SKM-1 (cell line): ENCODE data around the gene ARHGEF7.
A peak's percentile ranks its signal among the peaks of the same experiment; 100 is the strongest.
"Not testable (repeated sequence)": the region's sequence is repeated elsewhere in the genome, so short reads cannot be mapped to it uniquely, and the experiment has no call there.

Experiments used
- DNase-seq: peaks from one replicate; lab custom pipeline; 2025; ENCODE audit not compliant: unreplicated experiment; lab: John Stamatoyannopoulos, UW

Gene ARHGEF7

DNA sequence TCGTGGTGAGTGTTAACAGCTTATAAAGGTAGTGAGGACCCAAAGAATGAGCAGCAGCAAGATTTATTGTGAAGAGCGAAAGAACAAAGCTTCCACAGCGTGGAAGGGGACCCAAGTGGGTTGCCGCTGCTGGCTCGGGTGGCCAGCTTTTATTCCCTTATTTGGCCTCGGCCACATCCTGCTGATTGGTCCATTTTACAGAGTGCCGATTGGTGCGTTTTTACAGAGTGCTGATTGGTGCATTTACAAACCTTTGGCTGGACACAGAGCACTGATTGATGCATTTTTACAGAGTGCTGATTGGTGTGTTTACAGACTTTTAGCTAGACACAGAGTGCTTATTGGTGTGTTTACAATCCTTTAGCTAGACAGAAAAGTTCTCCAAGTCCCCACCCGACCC lies 74.4 kb downstream of the ARHGEF7 start:
- DNase-seq = not testable (repeated sequence)

DNA sequence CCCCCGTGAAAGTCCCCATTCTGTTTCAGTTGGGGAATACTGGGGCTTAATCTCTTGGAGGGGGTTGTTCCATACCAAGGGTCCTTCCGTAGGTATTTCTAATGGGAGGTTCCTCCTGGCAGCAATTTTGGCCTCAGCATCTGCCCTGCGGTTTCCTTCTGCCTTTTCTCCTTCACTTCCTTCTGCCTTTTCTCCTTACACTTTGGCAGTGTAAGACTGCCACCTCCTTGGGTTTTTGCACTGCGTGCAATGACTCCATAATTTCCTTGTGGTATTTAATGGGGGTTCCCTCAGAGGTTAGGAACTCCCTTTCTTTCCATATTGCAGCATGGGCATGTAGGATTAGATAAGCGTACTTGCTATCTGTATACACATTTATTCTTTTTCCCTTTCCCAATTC lies 78.1 kb downstream of the ARHGEF7 start:
- not testable (repeated sequence) for DNase-seq

DNA sequence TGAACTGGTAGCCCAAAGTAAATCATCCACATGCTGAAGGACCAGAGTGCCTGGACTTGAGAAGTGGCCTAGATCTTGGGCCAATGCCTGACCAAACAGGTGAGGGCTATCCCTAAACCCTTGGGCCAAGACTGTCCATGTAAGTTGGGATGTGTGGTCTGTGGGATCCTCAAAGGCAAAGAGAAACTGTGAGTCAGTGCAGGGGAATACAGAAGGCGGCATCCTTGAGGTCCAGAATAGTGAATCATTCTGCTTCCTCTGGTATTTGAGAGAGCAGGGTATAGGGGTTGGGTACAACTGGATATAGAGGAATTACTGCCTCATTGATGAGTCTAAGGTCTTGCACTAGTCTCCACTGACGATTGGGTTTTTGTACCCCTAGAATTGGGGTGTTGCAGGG lies 79.5 kb downstream of the ARHGEF7 start:
- not testable (repeated sequence) for DNase-seq

DNA sequence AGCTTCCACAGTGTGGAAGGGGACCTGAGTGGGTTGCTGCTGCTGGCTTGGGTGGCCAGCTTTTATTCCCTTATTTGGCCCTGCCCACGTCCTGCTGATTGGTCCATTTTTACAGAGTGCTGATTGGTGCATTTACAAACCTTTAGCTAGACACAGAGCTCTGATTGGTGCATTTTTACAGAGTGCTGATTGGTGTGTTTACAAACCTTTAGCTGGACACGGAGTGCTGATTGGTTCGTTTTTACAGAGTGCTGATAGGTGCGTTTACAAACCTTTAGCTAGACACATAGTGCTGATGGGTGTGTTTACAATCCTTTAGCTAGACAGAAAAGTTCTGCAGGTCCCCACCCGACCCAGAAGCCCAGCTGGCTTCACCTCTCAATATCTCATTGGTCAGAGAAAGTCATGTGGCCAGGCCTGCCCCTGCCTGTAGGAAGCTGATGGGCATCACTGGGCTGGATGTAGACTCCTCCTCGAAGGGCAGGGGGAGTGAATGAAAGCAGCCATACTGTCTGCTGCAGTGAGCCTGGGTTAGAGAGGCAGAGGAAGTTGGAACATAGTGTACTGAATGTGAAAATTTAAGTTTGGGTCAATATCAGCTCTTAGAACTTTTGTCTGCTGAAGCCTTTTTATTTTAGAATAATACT lies 83.7 kb downstream of the ARHGEF7 start:
- not testable (repeated sequence) for DNase-seq

DNA sequence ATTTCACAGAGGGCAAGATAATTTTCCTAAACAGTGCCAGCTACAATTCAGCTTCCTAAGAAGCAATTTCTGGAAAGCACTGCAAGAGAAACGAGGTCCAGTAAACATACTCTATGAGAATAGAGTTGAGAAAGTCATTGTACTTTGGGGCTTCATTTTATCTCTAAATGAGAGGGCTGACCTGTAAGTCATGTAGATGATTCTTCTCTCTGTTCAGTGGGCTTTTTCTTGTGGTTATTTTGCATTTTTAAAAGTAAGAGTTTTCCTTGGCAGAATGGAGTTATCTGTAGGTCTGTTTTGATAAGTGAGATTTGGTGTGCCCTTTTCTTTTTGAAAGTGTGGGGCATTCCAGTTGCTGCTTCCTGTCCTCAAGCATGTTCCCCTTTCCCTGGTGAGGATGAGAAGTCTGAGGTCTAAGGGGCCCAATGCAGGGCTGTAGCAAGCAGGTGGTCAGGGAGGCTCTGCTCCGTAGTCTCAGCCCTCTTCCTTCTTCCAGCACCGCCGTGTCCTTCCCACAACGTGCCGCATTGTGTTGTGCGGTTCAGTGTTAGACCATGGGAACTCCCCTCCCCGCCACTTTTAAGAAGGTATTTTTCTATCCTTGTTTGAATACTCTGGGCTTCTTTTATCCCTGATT lies 86.3 kb downstream of the ARHGEF7 start:
- DNase-seq = no peak

DNA sequence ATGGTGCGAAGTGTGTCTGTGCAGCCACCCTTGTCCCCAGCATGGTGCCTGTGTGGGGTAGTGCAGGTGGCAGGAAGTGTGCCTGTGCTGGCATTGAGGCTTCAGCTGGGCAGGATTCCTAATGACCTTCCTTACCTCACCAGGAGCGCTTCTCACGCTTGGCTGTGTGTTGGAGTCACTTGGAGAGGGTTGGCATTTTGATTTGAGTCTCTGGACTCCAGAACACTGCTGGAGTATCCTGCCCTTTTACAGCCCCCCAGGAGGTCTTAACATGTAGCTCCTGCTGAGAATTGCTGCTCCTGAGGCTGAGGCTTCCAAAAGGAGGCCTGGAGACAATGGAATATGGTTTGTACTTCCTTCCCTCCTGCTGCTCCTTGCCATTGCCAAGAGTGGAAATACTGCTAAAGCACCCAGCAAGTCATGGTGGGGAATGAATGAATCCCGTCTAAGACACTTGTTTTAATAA lies 87.1 kb downstream of the ARHGEF7 start:
- DNase-seq = no peak

DNA sequence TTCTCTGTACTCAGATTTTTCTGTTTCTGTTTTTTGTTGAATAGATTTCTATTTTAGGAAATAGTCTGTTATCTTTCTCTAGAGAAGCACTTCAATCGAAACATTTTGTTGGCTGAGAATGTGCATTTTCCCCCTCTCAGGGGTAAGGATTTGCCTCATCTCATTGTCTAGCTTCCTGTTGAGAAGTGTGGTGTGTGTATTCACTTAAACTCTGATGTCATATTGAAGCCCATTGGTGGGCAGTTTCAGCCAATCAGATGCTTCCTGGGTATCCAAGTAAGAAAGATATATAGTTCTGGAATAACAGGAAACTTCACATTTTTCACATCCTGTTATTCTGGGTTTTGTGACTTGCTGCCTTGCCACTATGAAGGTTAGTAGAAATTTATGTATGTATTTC lies 87.6 kb downstream of the ARHGEF7 start:
- no peak for DNase-seq

DNA sequence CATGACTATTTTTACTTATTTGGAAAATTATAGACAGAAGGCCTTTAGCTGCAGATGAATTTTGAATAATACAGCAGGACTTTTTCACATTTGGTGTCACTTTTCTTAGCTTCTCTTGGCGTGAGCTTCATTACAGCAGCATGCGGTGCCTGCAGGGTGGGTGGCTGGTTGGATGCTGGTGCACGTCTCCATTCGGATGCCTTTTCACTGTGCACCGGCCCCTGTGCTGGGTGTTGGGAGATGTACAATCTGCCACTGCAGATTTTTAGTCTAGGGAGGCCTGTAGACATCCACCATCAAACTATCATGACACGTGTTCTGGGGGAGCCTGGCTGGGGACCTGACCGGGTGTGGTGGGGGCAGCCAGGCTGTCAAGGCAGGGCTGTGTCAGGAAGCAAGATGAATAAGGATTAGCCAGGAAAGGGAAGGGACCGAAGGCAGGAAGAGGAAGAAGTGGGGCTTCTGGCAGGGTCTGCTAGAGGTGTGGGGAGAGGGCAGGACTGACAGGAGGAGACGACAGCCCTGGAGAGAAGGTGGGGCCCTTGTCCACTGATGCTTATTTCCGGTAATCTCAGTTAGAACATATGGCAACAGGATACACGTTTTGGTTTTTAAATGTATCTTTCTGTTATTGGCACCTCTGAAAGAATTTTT lies 88.8 kb downstream of the ARHGEF7 start:
- no peak for DNase-seq

DNA sequence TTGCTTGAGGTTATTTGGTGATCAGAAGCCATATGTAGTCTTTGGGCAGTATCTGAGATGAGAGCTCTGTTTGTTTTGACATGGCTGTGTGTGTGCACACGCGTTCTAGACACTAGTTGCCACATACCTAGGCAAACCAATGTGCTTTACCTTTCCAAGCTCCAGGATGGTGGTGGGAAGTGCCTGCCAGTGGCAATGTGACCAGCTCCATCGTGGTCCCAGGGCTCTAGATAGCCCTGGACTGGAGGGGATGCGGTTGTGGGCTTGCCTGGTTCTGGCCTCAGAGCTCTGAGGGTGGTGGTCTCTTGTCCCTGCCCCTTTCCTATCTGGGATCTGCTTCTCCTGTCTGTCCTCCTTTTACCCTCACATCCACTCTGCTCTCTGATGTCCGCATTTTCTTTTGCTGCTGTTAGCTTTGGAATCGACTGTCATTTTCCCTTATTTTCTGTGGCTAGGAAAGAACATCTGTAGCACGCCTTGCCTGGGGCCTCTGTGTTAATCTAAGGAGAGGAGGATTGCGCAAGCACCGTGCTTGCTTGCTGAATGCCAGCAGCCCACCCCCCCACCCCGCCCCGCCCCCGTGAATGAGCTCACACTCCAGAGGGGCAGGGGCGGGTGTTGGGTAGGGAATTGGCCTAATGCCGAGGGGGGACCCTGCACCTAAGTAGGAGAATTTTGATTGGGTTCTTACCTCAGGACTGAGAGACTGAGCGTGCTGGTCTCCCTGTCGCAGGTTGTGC lies 89.5 kb downstream of the ARHGEF7 start:
- no peak for DNase-seq

DNA sequence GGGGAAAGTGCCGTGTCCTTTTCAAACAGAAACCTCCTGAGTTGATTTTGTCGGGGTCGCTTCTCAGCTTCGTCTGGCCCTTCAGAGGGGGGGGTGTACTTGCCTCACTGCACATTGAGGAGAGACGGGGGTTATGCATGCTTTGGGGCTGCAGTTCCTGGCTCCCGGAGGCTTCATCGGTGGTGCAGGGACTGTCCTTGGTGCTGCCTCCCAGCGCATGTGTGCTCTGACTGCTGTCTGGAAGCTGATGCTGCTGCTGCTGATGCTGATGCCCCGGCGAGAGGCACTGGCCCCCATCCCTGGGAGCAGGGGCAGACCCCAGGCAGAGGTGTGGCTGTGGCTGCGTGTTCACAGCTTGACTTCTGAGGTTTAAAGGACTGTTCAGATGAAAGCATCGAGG lies 91.0 kb downstream of the ARHGEF7 start:
- DNase-seq = no peak

DNA sequence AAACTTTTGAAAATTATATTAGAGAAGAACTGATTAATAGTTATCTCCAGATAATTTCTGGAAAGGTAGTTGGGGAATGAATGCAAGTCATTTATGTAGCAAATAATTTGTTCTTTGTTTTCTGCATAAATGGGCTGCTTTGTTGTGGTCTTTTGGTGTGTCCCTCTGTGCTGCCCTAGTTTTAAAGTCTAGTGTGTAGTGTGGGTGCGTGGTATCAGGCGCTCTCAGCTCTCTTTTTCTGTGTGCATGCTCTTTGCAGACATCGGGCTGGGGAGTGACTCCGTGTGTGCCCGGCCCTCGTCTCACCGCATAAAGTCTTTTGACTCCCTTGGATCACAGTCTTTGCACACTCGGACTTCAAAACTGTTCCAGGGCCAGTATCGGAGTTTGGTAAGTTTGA lies 94.5 kb downstream of the ARHGEF7 start:
- DNase-seq = no peak

DNA sequence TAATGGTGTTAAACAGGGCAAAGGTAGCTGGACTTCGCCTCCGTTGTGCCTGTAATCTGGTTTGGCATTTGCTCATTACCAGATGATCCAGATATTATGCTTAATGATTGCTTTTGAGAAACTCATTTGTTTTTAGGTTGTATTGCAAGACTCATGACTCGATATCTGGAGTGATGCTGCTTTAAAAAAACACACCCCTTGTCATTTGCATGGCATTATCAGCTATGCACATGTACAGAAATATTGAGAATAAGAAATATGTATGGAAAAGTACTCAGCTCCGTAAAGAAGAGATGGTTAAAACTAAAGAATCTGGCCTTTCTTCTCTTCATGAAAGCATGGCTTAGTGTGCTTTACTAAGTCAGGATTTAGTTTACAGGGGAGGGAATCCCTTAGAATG lies 95.0 kb downstream of the ARHGEF7 start:
- no peak for DNase-seq

DNA sequence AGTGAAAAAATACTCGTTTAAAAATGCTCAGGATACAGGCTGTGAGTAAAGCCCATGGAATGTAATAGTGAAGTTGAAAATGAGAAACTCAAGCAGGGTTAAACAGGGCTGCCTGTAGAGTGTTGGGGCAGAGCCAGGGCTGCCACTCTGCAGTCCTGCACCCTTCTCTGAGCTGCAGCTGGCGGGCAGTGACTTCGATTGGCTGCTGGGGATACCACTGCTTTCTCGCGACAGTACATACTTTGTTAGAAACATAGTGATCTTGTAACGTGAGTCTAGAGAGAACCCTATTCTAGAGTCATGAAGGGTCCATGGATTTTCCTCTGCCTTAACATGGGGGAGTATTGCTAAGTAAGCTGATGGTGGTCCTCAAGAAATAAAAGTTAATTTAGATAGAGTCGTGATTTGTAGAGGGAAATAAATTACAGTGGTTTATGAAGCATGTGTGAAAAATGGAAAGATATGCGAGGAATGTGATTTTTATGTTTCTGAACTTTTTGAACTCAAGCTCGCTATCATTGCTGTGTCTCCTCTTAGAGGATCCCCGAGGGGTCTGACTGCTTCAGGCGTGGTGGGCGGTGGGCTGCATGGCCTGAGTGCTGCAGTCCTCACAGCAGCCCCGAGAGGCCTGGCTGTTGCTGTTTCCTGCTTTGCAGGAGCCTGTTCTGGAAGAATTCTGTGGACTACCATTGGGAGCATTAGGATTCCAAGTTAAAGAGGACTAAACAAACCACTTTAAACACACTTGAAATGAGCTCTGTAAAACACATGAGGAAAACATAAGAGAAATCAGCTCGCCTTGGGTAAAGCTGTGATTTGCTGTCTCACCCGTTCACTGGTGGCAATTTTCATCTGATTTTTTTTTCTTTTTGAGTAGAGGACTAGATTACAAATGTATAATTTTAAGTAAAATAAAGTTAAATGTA lies 95.7 kb downstream of the ARHGEF7 start:
- no peak for DNase-seq

DNA sequence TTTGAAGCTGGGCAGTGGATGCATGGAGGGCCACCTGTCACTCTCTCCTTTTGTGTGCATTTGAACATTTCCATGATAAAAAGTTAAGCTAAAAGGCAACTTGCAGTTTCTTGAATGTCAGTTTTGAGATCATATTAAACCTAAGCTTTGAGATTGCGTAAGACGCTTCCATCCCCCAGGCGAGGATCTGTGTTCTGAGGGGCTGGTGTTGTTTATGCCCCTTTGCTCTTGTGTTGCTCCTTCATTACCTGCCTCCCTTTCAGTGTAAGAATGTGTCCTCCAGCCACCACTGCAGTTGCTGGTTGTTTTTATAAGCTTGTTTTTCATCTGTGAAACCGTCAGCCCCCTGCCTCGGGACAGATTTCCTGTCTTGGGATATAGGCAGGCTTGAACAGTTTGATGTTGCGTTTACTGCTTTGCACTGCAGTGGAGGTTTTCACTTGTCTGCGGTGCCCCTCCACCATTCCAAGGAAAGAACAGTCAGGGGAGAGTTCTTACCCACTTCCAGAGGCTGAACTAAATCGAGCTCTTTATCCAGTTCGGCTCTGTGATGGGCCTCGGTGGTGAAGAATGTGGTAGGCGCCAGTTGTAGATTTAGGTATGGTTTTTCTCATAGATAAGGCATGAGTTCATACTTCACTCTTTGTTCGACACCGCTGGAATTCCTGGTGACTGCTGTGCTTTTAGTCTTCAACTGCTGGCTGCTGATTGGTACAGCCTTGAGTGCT lies 96.8 kb downstream of the ARHGEF7 start:
- no peak for DNase-seq

DNA sequence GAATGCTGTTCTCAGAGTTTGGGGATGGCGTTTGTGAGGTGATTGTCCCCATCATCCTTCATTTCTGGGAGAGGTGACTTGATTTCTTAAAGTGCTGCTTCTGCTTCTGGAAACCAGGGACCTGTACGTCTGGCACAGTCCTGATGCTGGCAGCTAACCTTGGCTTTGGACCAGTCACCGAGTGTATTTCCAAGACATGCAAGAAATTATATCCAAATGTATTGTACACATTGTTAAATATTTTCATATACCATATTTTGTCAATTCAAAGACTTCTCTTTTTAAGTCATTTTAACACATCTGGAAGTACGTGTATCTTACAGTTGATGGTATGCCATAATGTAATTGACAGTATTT lies 97.4 kb downstream of the ARHGEF7 start:
- no peak for DNase-seq

DNA sequence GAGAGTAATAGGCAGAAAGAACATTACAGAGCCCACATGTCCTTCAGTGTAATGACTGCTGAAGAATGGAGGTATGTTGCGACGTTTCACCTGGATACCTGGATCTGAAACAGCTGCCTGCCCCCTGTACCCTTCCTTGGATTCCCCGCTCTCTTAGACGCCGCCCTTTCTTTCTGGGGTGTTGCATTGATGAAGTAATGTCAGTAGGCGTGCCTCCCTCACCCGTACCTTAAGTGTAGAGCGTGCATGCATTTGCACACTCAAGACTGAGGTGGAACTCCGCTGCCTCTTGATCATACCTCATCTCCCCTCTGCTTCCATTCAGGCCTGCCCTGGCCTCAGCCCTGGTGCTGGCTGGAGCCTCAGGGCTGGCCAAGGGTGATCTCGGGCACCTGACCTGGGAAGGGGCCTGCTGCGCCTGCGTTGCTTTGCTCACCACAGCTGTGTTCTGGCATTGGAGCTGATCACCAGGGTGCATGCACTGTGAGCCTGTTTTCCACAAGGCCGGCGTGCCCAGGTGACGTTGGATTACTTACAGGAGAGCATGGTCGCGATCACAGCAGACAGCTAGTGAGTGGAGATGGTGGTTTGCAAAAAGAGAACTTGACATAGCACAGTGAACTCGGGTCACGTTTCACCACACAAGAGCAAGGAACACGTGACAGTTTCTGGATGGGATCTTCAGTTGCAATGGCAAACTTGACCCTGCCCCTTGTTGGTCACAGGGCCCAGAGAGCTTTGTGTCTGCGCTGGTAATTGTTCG lies 99.0 kb downstream of the ARHGEF7 start:
- peak; percentile 60 for DNase-seq

DNA sequence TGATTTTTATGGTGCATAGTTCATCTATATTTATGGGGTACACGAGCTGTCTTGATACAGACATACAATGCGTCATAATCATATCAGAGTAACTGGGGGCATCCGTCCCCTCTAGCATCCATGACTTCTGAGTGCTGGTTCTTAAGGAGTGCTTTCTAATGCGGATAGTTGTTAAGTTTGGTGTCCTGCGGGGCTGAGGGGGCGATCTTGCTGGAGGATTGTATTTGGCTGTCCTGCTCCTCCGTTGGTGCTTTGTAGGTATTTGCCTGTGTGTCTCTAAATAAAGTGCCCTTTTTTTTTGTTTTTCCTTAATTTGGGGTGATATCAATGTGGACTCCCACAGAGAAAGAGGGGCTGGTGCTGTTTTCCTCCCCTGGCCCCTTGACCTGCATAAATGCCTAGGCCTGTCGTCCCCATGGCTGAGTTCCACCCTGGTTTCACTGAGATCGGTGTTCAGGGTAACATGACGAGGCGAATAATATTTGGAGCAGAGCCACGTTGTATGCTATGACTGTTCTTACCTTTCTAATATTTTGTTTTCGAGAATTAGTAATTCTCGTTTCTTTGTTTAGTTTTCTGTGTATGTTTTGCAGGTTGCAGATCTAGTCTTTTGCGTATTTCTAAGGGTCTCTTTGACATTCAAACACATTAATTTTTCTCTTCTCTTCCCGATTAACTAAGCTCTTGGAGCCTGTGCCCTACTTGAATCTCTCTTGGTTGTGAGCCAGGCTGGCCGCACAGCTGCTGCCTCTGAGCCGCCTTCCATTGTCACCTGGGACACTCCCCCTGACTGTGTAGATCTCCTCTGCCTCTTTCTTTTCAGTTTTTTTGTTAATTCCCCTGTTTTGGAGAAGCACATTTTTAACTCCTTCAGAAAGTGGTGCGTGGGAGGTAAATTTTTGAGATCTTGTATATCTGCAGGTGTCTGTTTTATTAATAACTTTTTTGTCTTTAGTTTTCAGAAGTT lies 100.3 kb downstream of the ARHGEF7 start:
- no peak for DNase-seq
